NCI-H2196 treated with DMSO at 0.1 percent for 48 hours (cell line): ENCODE measurements around the gene DNAJC17.

Experiments used
- DNase-seq: peaks from one replicate; lab custom pipeline; 2025; ENCODE audit not compliant: unreplicated experiment; lab: John Stamatoyannopoulos, UW

The DNAJC17 gene, protein sequence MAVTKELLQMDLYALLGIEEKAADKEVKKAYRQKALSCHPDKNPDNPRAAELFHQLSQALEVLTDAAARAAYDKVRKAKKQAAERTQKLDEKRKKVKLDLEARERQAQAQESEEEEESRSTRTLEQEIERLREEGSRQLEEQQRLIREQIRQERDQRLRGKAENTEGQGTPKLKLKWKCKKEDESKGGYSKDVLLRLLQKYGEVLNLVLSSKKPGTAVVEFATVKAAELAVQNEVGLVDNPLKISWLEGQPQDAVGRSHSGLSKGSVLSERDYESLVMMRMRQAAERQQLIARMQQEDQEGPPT

GRCh38 chr15:40807028-40807887 is at the start of gene DNAJC17, which contains the start of gene ZFYVE19:
TSS of gene DNAJC17 (minus strand) at chr15:40807473. CDS start at chr15:40807446, 27 bp downstream.
TSS of gene ZFYVE19 (plus strand) at chr15:40807089. CDS start at chr15:40807590, 501 bp downstream.
- peak; percentile 80 for DNase-seq

- no peak for DNase-seq
Measured at GRCh38 chr15:40856746-40857145, 49.5 kb upstream of the DNAJC17 start.

DNA sequence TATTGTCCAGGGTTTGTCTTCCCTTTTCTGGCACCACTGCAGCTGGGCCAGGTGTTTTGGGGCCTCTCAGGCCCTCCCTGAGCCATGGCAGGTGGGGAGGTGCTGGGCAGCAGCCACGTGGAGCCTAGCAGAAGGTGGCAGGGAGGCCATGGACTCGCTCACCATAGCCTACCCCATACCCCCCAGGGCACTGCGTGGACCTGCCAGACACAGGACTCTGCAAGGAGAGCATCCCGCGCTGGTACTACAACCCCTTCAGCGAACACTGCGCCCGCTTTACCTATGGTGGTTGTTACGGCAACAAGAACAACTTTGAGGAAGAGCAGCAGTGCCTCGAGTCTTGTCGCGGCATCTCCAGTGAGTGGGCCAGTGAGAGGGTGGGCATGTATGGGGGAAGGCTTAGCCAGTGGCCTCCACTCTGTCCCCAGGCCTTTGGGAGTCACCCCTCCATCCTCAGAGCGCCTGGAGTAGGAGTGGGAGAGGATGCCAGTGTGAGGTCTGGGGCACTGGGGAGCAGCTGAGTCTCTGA is 48.5 kb upstream of the DNAJC17 start:
- DNase-seq = no peak

- no peak for DNase-seq
Measured at GRCh38 chr15:40854161-40854560, 46.9 kb upstream of the DNAJC17 start.

GRCh38 chr15:40853241-40853890 is 46.1 kb upstream of the DNAJC17 start:
- no peak for DNase-seq

- DNase-seq = no peak
Measured at GRCh38 chr15:40852529-40852928, 45.3 kb upstream of the DNAJC17 start.

DNA sequence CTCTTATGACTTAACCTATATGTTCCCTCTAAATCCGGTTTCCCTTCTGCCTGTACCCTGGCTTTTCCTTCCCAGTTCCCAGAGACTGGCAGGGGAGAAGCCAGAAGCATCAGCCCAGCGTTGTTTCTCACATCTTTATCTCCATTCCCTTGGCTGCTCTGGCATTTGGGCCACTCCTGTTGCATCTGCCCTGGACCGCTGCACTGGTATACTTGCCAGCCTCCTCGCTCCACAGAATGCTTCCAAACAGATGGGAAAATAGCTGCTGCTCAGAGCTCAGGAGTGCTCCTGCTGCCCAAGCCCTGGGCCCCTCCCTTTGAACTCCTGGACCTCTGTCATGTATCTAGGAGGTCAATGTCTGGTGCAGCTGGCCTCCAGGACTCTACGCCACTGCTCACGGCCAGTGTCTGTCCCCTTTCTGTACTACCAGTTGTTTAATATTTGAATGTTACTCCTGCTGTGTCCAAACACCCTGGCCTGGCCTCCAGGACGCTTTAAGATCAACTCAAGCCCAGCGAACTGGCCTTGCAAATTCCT is 43.4 kb upstream of the DNAJC17 start:
- DNase-seq = no peak

- peak; percentile 69 for DNase-seq
Measured at GRCh38 chr15:40847223-40847961, 40.1 kb upstream of the DNAJC17 start.

DNA sequence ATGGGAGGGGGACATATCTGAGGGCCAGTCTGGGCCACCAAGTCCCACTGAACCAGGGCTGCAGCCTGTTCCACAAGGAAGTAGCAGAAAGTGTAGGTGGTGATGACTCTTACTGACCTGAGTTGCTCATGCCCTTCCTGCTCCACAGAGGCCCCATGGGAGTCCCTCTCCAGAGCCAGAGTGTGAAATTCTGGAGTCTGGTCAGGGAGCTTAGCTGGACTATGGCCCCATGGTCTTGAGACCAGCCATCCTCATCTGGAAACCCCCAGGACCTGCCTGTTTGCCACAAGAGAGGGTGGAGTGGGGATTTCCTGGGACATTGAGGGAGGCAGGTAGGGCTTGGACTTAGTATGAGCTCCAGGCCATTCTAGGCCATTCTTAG is 39.6 kb upstream of the DNAJC17 start:
- no peak for DNase-seq

GRCh38 chr15:40845511-40846284 is 38.4 kb upstream of the DNAJC17 start:
- peak; percentile 51 for DNase-seq

- DNase-seq = no peak
Measured at GRCh38 chr15:40845036-40845435, 37.8 kb upstream of the DNAJC17 start.

- DNase-seq = no peak
Measured at GRCh38 chr15:40844696-40845030, 37.4 kb upstream of the DNAJC17 start.

- DNase-seq = no peak
Measured at GRCh38 chr15:40843885-40844695, 36.8 kb upstream of the DNAJC17 start, which contains the start of gene SPINT1. TSS of gene SPINT1 (plus strand) at chr15:40844048. CDS start at chr15:40844555, 507 bp downstream.

- DNase-seq = no peak
Measured at GRCh38 chr15:40843261-40843884, 36.1 kb upstream of the DNAJC17 start.

DNA sequence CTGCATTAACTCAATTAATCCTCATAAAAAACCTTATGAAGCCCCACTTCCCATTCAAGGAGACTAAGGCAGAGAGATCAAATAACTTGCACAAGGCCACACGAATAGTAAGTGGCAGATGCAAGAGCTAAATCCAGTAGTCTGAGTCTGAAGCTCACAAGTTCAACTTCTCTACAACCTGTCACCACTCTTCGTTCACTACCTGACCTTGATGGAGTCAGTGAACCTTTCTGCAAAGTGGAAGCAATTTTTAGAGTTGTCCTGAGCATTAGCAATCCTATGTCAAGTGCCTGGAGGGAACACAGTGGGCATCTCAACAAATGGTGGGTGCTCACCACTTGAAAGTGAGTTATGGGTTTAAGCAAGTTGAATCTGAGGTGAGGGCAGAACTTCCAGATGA is 34.5 kb upstream of the DNAJC17 start:
- DNase-seq = no peak

- no peak for DNase-seq
Measured at GRCh38 chr15:40838756-40839155, 31.5 kb upstream of the DNAJC17 start.

DNA sequence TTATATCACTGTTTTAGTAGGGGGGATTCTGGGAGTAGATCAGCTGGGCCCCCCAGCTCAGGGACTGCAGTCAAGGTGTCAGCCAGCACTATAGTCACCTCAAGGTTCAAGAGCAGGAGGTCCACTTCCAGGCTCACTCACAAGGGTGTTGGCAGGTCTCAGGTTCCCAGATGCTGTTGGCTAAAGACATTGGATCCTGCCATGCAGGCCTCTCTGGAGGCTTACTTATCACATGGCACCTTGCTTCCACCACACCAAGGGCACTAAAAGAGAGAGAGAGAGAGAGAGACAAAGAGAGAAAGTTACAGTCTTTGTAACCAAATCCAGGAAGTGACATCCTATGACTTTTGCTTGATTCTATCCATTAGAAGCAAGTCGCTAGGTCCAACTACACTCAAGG is 28.7 kb upstream of the DNAJC17 start:
- no peak for DNase-seq

DNA sequence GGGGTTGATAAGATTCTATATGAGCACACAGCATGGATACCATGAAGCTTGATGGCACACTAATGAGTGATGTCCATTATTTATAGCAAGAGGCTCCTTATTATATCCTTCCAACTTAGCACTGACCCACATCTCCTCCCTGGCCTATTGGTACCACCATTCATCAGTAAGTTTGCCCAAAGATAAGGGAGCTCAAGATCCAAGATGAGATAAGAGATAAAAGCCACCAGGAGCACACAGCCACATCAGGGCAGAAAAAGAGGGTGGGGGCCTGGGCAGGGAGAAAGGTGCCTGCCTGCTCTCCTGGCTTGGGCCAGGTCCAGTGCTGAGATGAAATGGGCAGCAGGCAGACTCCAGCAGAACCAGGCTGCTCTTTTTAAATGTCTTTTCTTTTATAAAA is 25.6 kb upstream of the DNAJC17 start:
- DNase-seq = no peak
